Neural progenitor cell (in vitro differentiated cells): ENCODE results near the gene KRTCAP2. TPM values are rescaled to one million over a fixed set of nuclear protein-coding genes. Genes with fewer than 3 reads are reported as not detected.

Experiments
- DNase-seq: peaks from one replicate; pipeline ENCODE4 v3.0.0-alpha.2; 2016; ENCODE audit warnings: low spot score
- H2AFZ ChIP-seq: fragments of 200-600 bp; sonication (generic); replicated peaks from 2 replicates; pipeline ENCODE4 v1.6.1; 2016; ENCODE audit warnings: antibody characterized with exemption
- H3F3A ChIP-seq: fragments of 200-600 bp; sonication (generic); 2 replicates; pipeline ENCODE4 v1.6.1; 2016; ENCODE audit warnings: antibody characterized with exemption, low read depth
- H3K27ac ChIP-seq: fragments of 200-600 bp; sonication (generic); 2 replicates; pipeline ENCODE4 v1.5.1; 2016; ENCODE audit warnings: mild to moderate bottlenecking
- H3K27me3 ChIP-seq: fragments of 200-600 bp; sonication (generic); 2 replicates; pipeline ENCODE4 v1.6.1; 2016; ENCODE audit warnings: mild to moderate bottlenecking, moderate library complexity
- H3K36me3 ChIP-seq: fragments of 200-600 bp; sonication (generic); 2 replicates; pipeline ENCODE4 v1.5.1; 2016
- H3K4me1 ChIP-seq: fragments of 200-600 bp; sonication (generic); 2 replicates; pipeline ENCODE4 v1.6.1; 2016; ENCODE audit warnings: mixed run types
- H3K4me2 ChIP-seq: fragments of 200-600 bp; sonication (generic); 2 replicates; pipeline ENCODE4 v1.6.1; 2016
- H3K4me3 ChIP-seq: fragments of 200-600 bp; sonication (generic); 2 replicates; pipeline ENCODE4 v1.5.1; 2016
- H3K79me2 ChIP-seq: fragments of 200-600 bp; sonication (generic); 2 replicates; pipeline ENCODE4 v1.6.1; 2016; ENCODE audit warnings: low read depth
- H3K9ac ChIP-seq: fragments of 200-600 bp; sonication (generic); 2 replicates; pipeline ENCODE4 v1.6.1; 2016
- H3K9me3 ChIP-seq: fragments of 200-600 bp; sonication (generic); 2 replicates; pipeline ENCODE4 v1.5.1; 2016; ENCODE audit warnings: low read depth
- H4K20me1 ChIP-seq: fragments of 200-600 bp; sonication (generic); 2 replicates; pipeline ENCODE4 v1.6.1; 2016; ENCODE audit warnings: low read depth
- H3K27ac Mint-ChIP-seq: 3 replicates; pipeline ENCODE4 v1.8.0; 2021; ENCODE audit warnings: mixed read lengths
- H3K27me3 Mint-ChIP-seq: 2 replicates; pipeline ENCODE4 v1.8.0; 2022; ENCODE audit warnings: low read depth, mild to moderate bottlenecking, inconsistent platforms, moderate library complexity, mixed read lengths; ENCODE audit not compliant: insufficient read depth
- H3K36me3 Mint-ChIP-seq: 3 replicates; pipeline ENCODE4 v1.8.0; 2021; ENCODE audit warnings: mixed read lengths
- H3K4me1 Mint-ChIP-seq: 3 replicates; pipeline ENCODE4 v1.8.0; 2021; ENCODE audit warnings: mixed read lengths
- H3K4me3 Mint-ChIP-seq: 3 replicates; pipeline ENCODE4 v1.8.0; 2021; ENCODE audit warnings: mild to moderate bottlenecking, moderate library complexity, mixed read lengths
- H3K9me3 Mint-ChIP-seq: 3 replicates; pipeline ENCODE4 v1.8.0; 2020; ENCODE audit warnings: mixed read lengths
- CTCF ChIP-seq: fragments of 200-600 bp; sonication (generic); IDR thresholded peaks from 2 replicates; pipeline ENCODE4 v1.5.1; 2017; ENCODE audit warnings: antibody characterized with exemption, mild to moderate bottlenecking
- EZH2 ChIP-seq: fragments of 200-600 bp; sonication (generic); IDR thresholded peaks from 2 replicates; pipeline ENCODE4 v1.6.1; 2017; ENCODE audit warnings: antibody characterized with exemption, mild to moderate bottlenecking, moderate library complexity
- EZH2phosphoT487 ChIP-seq: fragments of 200-600 bp; sonication (generic); IDR thresholded peaks from 2 replicates; pipeline ENCODE4 v1.6.1; 2017; ENCODE audit warnings: antibody characterized with exemption
- total RNA-seq: library from RNA; depleted of rRNA; stranded (reverse); fragments of >200 nt; gene quantifications from 2 replicates; pipeline ENCODE4 v1.2.3, GENCODE V29; 2015; ENCODE audit warnings: low replicate concordance

The KRTCAP2 gene
- total RNA-seq, 1 donor from 2014 or later = 37.8 TPM

- Mint-ChIP-seq H3K4me1 (peaks cover 39% of the 10 kb centered on the region), H3K9me3 (no peaks in the 10 kb centered on the region), H3K27ac (no peak overlapping the region), H3K4me3 (peak overlapping the region; percentile 74), H3K27me3 (peaks cover 16% of the 10 kb centered on the region), H3K36me3 (peaks cover 15% of the 10 kb centered on the region)
- peaks cover 26% of the 10 kb centered on the region for H3K79me2 ChIP-seq
- no peak overlapping the region for H3K4me3 ChIP-seq
- no peak overlapping the region for H3K27ac ChIP-seq
- no peaks in the 10 kb centered on the region for H3K27me3 ChIP-seq
- no peak overlapping the region for H3K4me2 ChIP-seq
- DNase-seq = no peak
- H2AFZ ChIP-seq = no peak overlapping the region
- no peaks in the 10 kb centered on the region for H4K20me1 ChIP-seq
- H3K36me3 ChIP-seq = no peaks in the 10 kb centered on the region
- TF ChIP-seq EZH2 (no peak), CTCF (no peak), EZH2phosphoT487 (no peak)
- H3F3A ChIP-seq = peaks cover 51% of the 10 kb centered on the region
- peaks cover 8% of the 10 kb centered on the region for H3K4me1 ChIP-seq
- H3K9ac ChIP-seq = no peak overlapping the region
- no peaks in the 10 kb centered on the region for H3K9me3 ChIP-seq
Observed at GRCh38 chr1:155175927-155176371, 2.8 kb upstream of the KRTCAP2 start.

GRCh38 chr1:155175281-155175926 is 2.3 kb upstream of the KRTCAP2 start:
- Mint-ChIP-seq H3K27ac (no peak overlapping the region), H3K36me3 (peaks cover 15% of the 10 kb centered on the region), H3K27me3 (peaks cover 16% of the 10 kb centered on the region), H3K4me3 (peak overlapping the region; percentile 94), H3K9me3 (no peaks in the 10 kb centered on the region), H3K4me1 (peaks cover 39% of the 10 kb centered on the region)
- Histone ChIP-seq H3K4me1 (peaks cover 8% of the 10 kb centered on the region), H3K4me3 (peak overlapping the region; percentile 87), H3F3A (peaks cover 52% of the 10 kb centered on the region), H3K27ac (no peak overlapping the region), H3K4me2 (peak overlapping the region; percentile 98), H3K9ac (no peak overlapping the region), H3K27me3 (no peaks in the 10 kb centered on the region), H3K9me3 (no peaks in the 10 kb centered on the region), H4K20me1 (no peaks in the 10 kb centered on the region), H3K79me2 (peaks cover 26% of the 10 kb centered on the region), H2AFZ (no peak overlapping the region), H3K36me3 (no peaks in the 10 kb centered on the region)
- no peak for DNase-seq
- TF ChIP-seq EZH2 = no peak
- TF ChIP-seq CTCF = no peak
- no peak for TF ChIP-seq EZH2phosphoT487

GRCh38 chr1:155174324-155175280 is 1.5 kb upstream of the KRTCAP2 start:
- H3K4me3 ChIP-seq = peak overlapping the region; percentile 87
- no peaks in the 10 kb centered on the region for H3K9me3 Mint-ChIP-seq
- DNase-seq = peak; percentile 81
- peaks cover 56% of the 10 kb centered on the region for H3F3A ChIP-seq
- peak overlapping the region; percentile 98 for H3K4me2 ChIP-seq
- H3K27ac ChIP-seq = no peak overlapping the region
- peak overlapping the region; percentile 69 for H3K27ac Mint-ChIP-seq
- H4K20me1 ChIP-seq = no peaks in the 10 kb centered on the region
- peak overlapping the region; percentile 29 for H2AFZ ChIP-seq
- H3K27me3 Mint-ChIP-seq = peaks cover 16% of the 10 kb centered on the region
- H3K79me2 ChIP-seq = peaks cover 26% of the 10 kb centered on the region
- H3K27me3 ChIP-seq = no peaks in the 10 kb centered on the region
- H3K9me3 ChIP-seq = no peaks in the 10 kb centered on the region
- H3K36me3 Mint-ChIP-seq = peaks cover 15% of the 10 kb centered on the region
- peaks cover 8% of the 10 kb centered on the region for H3K4me1 ChIP-seq
- no peak overlapping the region for H3K9ac ChIP-seq
- no peak for TF ChIP-seq EZH2
- no peak for TF ChIP-seq EZH2phosphoT487
- TF ChIP-seq CTCF = no peak
- H3K4me3 Mint-ChIP-seq = peak overlapping the region; percentile 94
- H3K4me1 Mint-ChIP-seq = peaks cover 39% of the 10 kb centered on the region
- H3K36me3 ChIP-seq = no peaks in the 10 kb centered on the region
